ENCODE results near the gene LRRN3.

DNA sequence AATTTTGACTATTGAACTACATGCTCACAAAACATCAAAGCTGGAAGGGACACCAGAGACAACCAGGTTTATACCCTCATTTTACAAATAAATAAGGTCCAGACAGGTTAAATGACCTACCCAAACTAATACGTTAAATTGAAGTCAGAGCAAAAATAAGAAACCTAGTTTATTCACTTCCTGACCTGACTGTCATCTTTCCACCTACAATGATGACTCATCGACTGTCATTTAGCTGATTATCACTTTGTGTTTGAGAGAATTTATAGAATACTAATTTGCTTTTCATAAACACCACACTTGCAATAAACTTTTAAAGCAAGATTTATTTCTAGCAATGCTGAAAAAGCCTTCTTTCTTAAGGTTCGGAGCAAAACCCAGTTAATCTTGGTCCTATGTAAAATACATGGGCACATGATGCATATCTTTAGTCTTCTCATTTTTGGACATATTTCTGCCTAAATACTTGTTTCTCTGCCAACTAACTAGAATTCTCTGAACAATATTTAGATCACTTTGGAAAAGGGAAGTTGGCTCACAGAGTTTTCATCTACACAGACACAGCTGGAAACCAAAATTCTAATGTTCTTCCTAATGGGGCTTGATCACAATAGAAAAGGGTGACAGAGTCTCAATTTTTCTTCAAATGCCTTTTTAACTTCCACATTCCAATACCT, 16.7 kb upstream of the LRRN3 start:
- TF ChIP-seq EP300 (IDR thresholded peaks at IDR 0.05; ENCODE audit: borderline replicate concordance in 1 of 2, control insufficient read depth in 1 of 2, low read depth in 2 of 2, low read length in 2 of 2) (no peak), CTCF (IDR thresholded peaks at IDR 0.05 in 2 of 3, conservative IDR thresholded peaks at IDR 0.05 in 1 of 3; ENCODE audit: control insufficient read depth in 2 of 3, extremely low read depth in 1 of 3, insufficient read depth in 1 of 3, low read depth in 3 of 3, low read length in 3 of 3) (no peak)

Data from GM12878 (cell line).